Natural killer cell (primary cell): ENCODE results near the gene SCYL2. TPM values are rescaled to one million over a fixed set of nuclear protein-coding genes. Genes with fewer than 3 reads are reported as not detected.

ENCODE experiments used
- ATAC-seq, 3 donors: fragments of 150-1000 bp in 2 of 3; fragments of 200-7000 bp in 1 of 3; cut with Tn5 transposase; 1 replicate in 1 of 3; 2 replicates in 2 of 3; pipeline ENCODE4 v1.10.0; 2021; ENCODE audit warnings: mild to moderate bottlenecking in 2 of 3, moderate library complexity in 2 of 3
- DNase-seq, 2 donors: peaks; one replicate each; pipeline versions ENCODE4 v3.0.0 to v3.0.0-alpha.2; 2013 to 2021; ENCODE audit warnings: mixed read lengths in 1 of 2
- H3K27ac ChIP-seq: one replicate; pipeline ENCODE4 v1.5.1; 2013; ENCODE audit warnings: mild to moderate bottlenecking, low read length
- H3K27me3 ChIP-seq: one replicate; pipeline ENCODE4 v1.6.1; 2013; ENCODE audit warnings: low read length; ENCODE audit not compliant: control insufficient read depth, insufficient read depth
- H3K36me3 ChIP-seq: one replicate; pipeline ENCODE4 v1.6.1; 2013; ENCODE audit warnings: low read length; ENCODE audit not compliant: control insufficient read depth, insufficient read depth
- H3K4me1 ChIP-seq: one replicate; pipeline ENCODE4 v1.6.1; 2013; ENCODE audit warnings: low read length; ENCODE audit not compliant: control insufficient read depth, insufficient read depth
- H3K4me3 ChIP-seq: one replicate; pipeline ENCODE4 v1.5.1; 2013; ENCODE audit warnings: low read length
- H3K9me3 ChIP-seq: one replicate; pipeline ENCODE4 v1.6.1; 2013; ENCODE audit warnings: low read length; ENCODE audit not compliant: control insufficient read depth, insufficient read depth
- H3K27ac Mint-ChIP-seq, 2 donors: one replicate each; pipeline ENCODE4 v1.8.0; 2022; ENCODE audit warnings: mild to moderate bottlenecking in 2 of 2, mixed read lengths in 2 of 2, moderate library complexity in 1 of 2
- H3K27me3 Mint-ChIP-seq, 2 donors: one replicate each; pipeline ENCODE4 v1.8.0; 2022; ENCODE audit warnings: low read depth in 2 of 2, mixed read lengths in 2 of 2
- H3K36me3 Mint-ChIP-seq: one replicate; pipeline ENCODE4 v1.8.0; 2022; ENCODE audit warnings: mixed read lengths
- H3K4me1 Mint-ChIP-seq, 2 donors: one replicate each; pipeline ENCODE4 v1.8.0; 2022; ENCODE audit warnings: mixed read lengths in 2 of 2
- H3K4me3 Mint-ChIP-seq: one replicate; pipeline ENCODE4 v1.8.0; 2022; ENCODE audit warnings: mild to moderate bottlenecking, moderate library complexity, mixed read lengths
- H3K9me3 Mint-ChIP-seq, 2 donors: one replicate each; pipeline ENCODE4 v1.8.0; 2022; ENCODE audit warnings: mixed read lengths in 2 of 2
- CTCF ChIP-seq: fragments of 200-600 bp; IDR thresholded peaks from one replicate; pipeline ENCODE4 v1.8.0; 2022; ENCODE audit warnings: antibody characterized with exemption
- WGBS: methylation state at CpG from one replicate; pipeline ENCODE4 v1.1.7; 2013; ENCODE audit warnings: missing lambda C conversion rate; ENCODE audit not compliant: insufficient coverage; 5-methylcytosine and 5-hydroxymethylcytosine counted together
- intact Hi-C: fragments of 100-400 bp; cut with micrococcal nuclease; formaldehyde crosslinking; loops from one replicate; pipeline ENCODE4 v1.14.2; 2022
- total RNA-seq, 4 donors: library from RNA; stranded (reverse); fragments of 120-200 nt in 1 of 4; gene quantifications; one replicate each; pipeline versions ENCODE4 v1.2.3 to v1.2.4, GENCODE V29; 2013 to 2022

The SCYL2 gene
- total RNA-seq, 3 donors from 2014 or later (not counting 1 experiment from before 2014, with no cell fraction given), result 48.7 to 61.0 (median 56.1) TPM

- H3K27ac ChIP-seq, result no peak overlapping the region
- no peaks in the 10 kb centered on the region for H3K4me1 ChIP-seq
- no peaks in the 10 kb centered on the region for H3K36me3 Mint-ChIP-seq
- no peak for TF ChIP-seq CTCF
- no peaks in the 10 kb centered on the region for H3K9me3 Mint-ChIP-seq
- H3K4me1 Mint-ChIP-seq, result no peaks in the 10 kb centered on the region
- WGBS, result 92% methylated on average over 3 of the region's 3 CpGs
- H3K9me3 ChIP-seq, result no peaks in the 10 kb centered on the region
- no peaks in the 10 kb centered on the region for H3K36me3 ChIP-seq
- H3K27me3 Mint-ChIP-seq, result no peaks in the 10 kb centered on the region
- H3K4me3 ChIP-seq, result no peak overlapping the region
- intact Hi-C loops, result loop anchor here (1.0 to 10.0 kb wide), 4 partner anchors 168 to 507 kb away; no protein-coding TSS in a partner anchor
- H3K27me3 ChIP-seq, result no peaks in the 10 kb centered on the region
- ATAC-seq (no peak), DNase-seq (no peak)
- H3K27ac Mint-ChIP-seq, result no peak overlapping the region
- H3K4me3 Mint-ChIP-seq, result no peak overlapping the region
These were observed 32.8 kb upstream of the SCYL2 start for GRCh38 chr12:100234166-100234565.

DNA sequence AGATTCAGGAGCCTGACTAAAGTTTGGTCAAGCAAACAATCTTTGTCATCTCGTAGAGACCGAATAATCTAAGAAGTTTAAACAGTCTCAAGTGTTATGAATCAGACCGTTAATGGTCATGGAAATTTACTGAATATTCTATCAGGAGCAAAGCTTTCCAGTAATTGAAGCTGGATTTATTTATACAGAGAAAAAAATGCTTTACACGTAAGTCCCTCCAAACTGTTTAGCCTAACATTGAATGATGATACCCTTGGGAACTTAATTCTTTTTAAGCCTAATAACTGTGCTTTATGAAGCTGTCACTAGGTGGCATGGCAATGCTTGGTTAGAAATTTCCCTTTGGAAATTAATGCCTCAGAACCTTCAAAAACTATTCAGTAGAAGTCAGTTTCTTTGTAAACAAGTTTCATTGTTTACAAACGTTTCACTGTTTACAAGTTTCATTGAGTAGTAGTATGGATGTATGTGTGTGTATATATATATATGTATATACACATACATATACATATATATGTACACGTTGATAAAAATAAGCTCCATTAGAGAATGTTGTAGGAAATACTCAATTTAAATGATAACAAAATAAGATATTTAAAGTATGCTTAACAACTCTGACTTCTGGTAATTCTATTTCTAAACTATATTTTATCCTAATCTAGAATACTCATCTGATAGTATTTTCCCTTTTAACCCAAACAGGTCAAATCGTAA, 32.2 kb upstream of the SCYL2 start:
- 95% methylated on average over 3 of the region's 7 CpGs for WGBS
- intact Hi-C loops, result loop anchor here (1.0 to 10.0 kb wide), 4 partner anchors 168 to 506 kb away; no protein-coding TSS in a partner anchor
- Histone ChIP-seq H3K9me3 (no peaks in the 10 kb centered on the region), H3K27ac (no peak overlapping the region), H3K4me3 (no peak overlapping the region), H3K4me1 (no peaks in the 10 kb centered on the region), H3K27me3 (no peaks in the 10 kb centered on the region), H3K36me3 (no peaks in the 10 kb centered on the region)
- Mint-ChIP-seq H3K4me1 (no peaks in the 10 kb centered on the region), H3K36me3 (no peaks in the 10 kb centered on the region), H3K9me3 (no peaks in the 10 kb centered on the region), H3K27ac (no peak overlapping the region), H3K27me3 (no peaks in the 10 kb centered on the region), H3K4me3 (no peak overlapping the region)
- peak; percentile 75 for TF ChIP-seq CTCF
- peak; percentile 36 to 52 (median 43) for ATAC-seq
- DNase-seq, result peak in 1 of 2 donors; percentile 58

DNA sequence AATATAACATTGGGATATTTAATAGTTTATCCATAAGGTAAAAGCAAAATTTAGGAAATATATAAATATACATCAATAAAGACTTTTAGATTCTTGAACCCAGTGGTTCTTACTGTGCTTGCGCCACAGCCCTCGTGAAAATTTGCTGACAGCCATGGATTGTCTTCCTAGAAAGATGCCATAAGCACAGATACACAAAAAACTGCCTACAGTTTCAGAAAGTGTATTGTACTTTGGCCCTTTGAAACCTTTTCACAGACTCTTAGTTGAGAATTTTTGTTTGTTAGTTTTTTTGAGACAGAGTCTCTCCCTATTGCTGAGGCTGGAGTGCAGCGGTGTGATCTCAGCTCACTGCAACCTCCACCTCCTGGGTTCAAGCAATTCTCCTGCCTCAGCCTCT, 28.2 kb upstream of the SCYL2 start:
- Histone ChIP-seq H3K27ac (no peak overlapping the region), H3K4me1 (no peaks in the 10 kb centered on the region), H3K9me3 (no peaks in the 10 kb centered on the region), H3K36me3 (no peaks in the 10 kb centered on the region), H3K27me3 (no peaks in the 10 kb centered on the region), H3K4me3 (no peak overlapping the region)
- ATAC-seq (no peak), DNase-seq (no peak)
- Mint-ChIP-seq H3K36me3 (no peaks in the 10 kb centered on the region), H3K4me1 (no peaks in the 10 kb centered on the region), H3K27me3 (no peaks in the 10 kb centered on the region), H3K4me3 (no peak overlapping the region), H3K9me3 (no peaks in the 10 kb centered on the region), H3K27ac (no peak overlapping the region)
- no peak for TF ChIP-seq CTCF
- intact Hi-C loops, result loop anchor here (10.0 kb wide), 1 partner anchor 436 kb away; no protein-coding TSS in a partner anchor
- 93% methylated on average over 3 of the region's 3 CpGs for WGBS
